Parathyroid adenoma (tissue), 2 donors: ENCODE results near the gene LCOR.

ENCODE experiments used
- H2AFZ ChIP-seq: fragments of 300-600 bp; sonication (generic); one replicate; pipeline ENCODE4 v1.7.0; 2017; ENCODE audit warnings: antibody characterized with exemption, mild to moderate bottlenecking
- H3K27ac ChIP-seq: fragments of 300-600 bp; sonication (generic); one replicate; pipeline ENCODE4 v1.7.0; 2017
- H3K27me3 ChIP-seq: fragments of 300-600 bp; sonication (generic); one replicate; pipeline ENCODE4 v1.7.0; 2017; ENCODE audit warnings: low read length; ENCODE audit not compliant: control insufficient read depth, insufficient read depth
- H3K36me3 ChIP-seq: fragments of 300-600 bp; sonication (generic); one replicate; pipeline ENCODE4 v1.7.0; 2017; ENCODE audit warnings: low read length; ENCODE audit not compliant: control insufficient read depth, insufficient read depth
- H3K4me1 ChIP-seq: fragments of 300-600 bp; sonication (generic); one replicate; pipeline ENCODE4 v1.7.0; 2017; ENCODE audit warnings: control low read depth
- H3K4me2 ChIP-seq: fragments of 300-600 bp; sonication (generic); one replicate; pipeline ENCODE4 v1.7.0; 2017; ENCODE audit warnings: low read length
- H3K4me3 ChIP-seq: fragments of 300-600 bp; sonication (generic); one replicate; pipeline ENCODE4 v1.7.0; 2017; ENCODE audit warnings: low read depth, low read length
- H3K79me2 ChIP-seq: fragments of 300-600 bp; sonication (generic); one replicate; pipeline ENCODE4 v1.7.0; 2017; ENCODE audit warnings: control low read depth
- H3K9ac ChIP-seq: fragments of 300-600 bp; sonication (generic); one replicate; pipeline ENCODE4 v1.7.0; 2017; ENCODE audit warnings: mild to moderate bottlenecking
- H3K9me3 ChIP-seq: fragments of 300-600 bp; sonication (generic); one replicate; pipeline ENCODE4 v1.7.0; 2017; ENCODE audit warnings: low read length; ENCODE audit not compliant: control insufficient read depth
- TF ChIP-seq, protein P1 (sequence below): fragments of 300-600 bp; sonication (generic); IDR thresholded peaks from one replicate; pipeline ENCODE4 v1.7.0; 2017; ENCODE audit warnings: antibody characterized with exemption, mild to moderate bottlenecking
- donor health status: primary hyperparathyroidism.

LCOR gene

DNA sequence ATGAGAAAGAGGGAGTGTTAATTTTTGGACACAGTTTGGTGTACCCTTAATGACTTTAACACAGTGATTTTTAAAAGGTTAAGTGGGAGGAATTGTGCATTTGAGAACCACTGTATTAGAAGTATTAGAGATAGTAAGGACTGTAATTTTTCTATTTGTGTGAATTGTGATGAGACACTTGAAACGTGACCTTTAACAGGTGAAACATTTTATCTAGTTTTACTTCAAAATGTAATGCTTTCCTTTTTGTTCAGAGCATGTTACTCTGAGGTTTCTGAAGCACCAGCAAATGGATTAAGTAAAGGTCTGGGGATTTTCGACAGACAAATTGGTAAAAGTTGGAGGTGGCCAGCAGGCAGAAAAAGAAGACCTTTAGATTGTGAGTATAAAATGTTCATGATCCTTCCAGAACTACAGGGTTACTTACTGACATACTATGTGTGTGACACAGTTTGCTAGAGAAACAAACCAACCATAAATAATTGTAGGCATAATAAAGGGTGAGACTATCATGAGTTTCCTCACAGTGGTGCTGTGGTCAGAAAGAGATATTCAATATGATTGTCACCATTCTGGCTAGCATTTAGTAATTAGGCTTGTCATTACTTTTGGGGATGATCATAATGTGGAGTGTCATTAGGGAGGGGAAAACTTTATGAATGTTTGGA lies 26.1 kb downstream of the LCOR start:
- no peak overlapping the region for H3K4me3 ChIP-seq
- H3K4me1 ChIP-seq, result peaks cover 11% of the 10 kb centered on the region
- no peak overlapping the region for H3K4me2 ChIP-seq
- no peaks in the 10 kb centered on the region for H3K27me3 ChIP-seq
- H3K27ac ChIP-seq, result no peak overlapping the region
- TF ChIP-seq, protein P1, sequence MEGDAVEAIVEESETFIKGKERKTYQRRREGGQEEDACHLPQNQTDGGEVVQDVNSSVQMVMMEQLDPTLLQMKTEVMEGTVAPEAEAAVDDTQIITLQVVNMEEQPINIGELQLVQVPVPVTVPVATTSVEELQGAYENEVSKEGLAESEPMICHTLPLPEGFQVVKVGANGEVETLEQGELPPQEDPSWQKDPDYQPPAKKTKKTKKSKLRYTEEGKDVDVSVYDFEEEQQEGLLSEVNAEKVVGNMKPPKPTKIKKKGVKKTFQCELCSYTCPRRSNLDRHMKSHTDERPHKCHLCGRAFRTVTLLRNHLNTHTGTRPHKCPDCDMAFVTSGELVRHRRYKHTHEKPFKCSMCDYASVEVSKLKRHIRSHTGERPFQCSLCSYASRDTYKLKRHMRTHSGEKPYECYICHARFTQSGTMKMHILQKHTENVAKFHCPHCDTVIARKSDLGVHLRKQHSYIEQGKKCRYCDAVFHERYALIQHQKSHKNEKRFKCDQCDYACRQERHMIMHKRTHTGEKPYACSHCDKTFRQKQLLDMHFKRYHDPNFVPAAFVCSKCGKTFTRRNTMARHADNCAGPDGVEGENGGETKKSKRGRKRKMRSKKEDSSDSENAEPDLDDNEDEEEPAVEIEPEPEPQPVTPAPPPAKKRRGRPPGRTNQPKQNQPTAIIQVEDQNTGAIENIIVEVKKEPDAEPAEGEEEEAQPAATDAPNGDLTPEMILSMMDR, result no peak
- no peak overlapping the region for H3K9ac ChIP-seq
- H2AFZ ChIP-seq, result no peak overlapping the region
- H3K36me3 ChIP-seq, result no peaks in the 10 kb centered on the region
- H3K9me3 ChIP-seq, result no peaks in the 10 kb centered on the region
- peaks cover 50% of the 10 kb centered on the region for H3K79me2 ChIP-seq

DNA sequence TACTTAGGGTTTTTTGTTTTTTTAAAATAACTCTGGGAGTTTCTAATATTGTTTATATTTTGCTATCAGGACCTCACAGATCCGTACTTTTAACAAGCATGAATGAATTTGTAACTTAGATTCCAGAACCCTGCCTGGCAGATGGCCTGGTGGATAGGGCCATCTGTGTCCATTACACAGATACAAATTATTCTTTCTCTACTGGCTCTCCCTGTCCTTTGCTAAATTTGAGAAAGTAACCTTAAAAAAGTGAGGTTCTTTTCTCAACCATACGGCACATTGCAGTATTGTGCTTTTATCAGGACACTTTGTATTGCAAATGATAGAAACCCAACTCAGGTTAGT lies 26.6 kb downstream of the LCOR start:
- Histone ChIP-seq H3K27ac (no peak overlapping the region), H3K4me2 (no peak overlapping the region), H3K9me3 (no peaks in the 10 kb centered on the region), H3K79me2 (peaks cover 50% of the 10 kb centered on the region), H3K27me3 (no peaks in the 10 kb centered on the region), H3K9ac (no peak overlapping the region), H3K4me3 (no peak overlapping the region), H3K36me3 (no peaks in the 10 kb centered on the region), H2AFZ (no peak overlapping the region), H3K4me1 (peaks cover 11% of the 10 kb centered on the region)
- TF ChIP-seq, protein P1, result no peak

DNA sequence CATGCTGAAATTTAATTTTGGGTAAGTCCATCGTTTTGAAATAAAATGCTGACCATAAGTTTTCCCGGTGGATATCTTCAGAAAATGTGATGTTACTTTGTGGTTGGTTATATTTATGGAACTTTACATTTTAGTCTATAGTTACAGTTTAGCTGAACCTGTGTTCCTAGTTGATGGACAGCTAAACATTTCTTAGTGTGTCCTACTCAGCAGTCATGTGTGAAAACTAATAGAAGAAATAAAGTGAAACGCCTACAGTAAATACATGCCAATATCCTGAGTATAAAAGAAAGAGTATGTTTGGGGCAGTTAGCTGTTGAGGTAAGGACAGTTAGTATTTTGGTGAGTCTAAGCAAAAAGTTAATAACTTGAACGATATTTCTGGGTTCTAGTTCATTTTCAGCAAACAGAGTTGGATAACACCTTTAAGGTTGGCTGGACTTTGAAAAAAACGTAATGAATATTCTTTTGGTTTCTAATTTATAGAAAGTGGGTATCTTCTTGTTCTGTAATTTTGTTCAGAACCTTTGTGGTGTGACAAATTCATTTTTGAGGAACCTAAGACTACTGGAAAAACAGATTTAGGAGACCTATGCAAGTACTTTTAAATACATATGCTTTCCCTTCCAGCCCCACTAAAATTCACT lies 28.7 kb downstream of the LCOR start:
- Histone ChIP-seq H3K27me3 (no peaks in the 10 kb centered on the region), H3K36me3 (no peaks in the 10 kb centered on the region), H3K27ac (no peak overlapping the region)

DNA sequence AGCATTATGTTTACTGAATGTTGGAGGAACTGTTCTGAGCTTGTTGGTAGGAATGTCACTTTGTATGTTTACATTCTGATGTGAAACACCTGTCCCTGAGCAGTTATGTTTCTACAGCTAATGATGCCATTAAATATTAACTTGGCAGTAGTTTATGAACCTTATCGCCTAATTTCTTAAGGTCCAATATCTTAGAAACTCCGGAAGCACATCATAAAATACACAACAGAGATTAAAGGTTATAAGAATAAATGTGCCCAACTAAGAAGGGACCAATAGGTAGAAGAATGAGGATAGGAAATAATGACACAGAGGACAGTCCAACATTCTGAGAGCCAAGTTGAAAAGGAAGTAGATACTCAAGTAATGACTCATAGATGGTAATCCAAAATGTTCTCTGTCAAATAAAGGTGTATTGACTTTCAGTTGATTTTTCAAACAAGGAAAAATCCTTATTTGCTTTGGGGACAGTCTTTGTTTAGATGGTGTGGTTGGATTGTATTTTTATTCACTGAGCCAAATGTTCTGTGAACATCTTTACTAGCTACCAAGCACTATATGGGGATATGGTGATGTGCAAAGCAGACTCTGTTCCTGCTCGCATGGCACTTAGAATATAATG lies 31.9 kb downstream of the LCOR start:
- Histone ChIP-seq H3K9me3 (no peaks in the 10 kb centered on the region), H3K27me3 (no peaks in the 10 kb centered on the region), H2AFZ (no peak overlapping the region), H3K36me3 (no peaks in the 10 kb centered on the region), H3K27ac (no peak overlapping the region), H3K9ac (no peak overlapping the region), H3K4me1 (no peaks in the 10 kb centered on the region), H3K4me3 (no peak overlapping the region), H3K4me2 (no peak overlapping the region), H3K79me2 (peaks cover 67% of the 10 kb centered on the region)
- TF ChIP-seq, protein P1, result no peak

More for the DNA sequence above, 28.7 kb downstream of the LCOR start:
- Histone ChIP-seq H2AFZ (no peak overlapping the region), H3K79me2 (peaks cover 51% of the 10 kb centered on the region), H3K4me3 (no peak overlapping the region), H3K9ac (no peak overlapping the region), H3K9me3 (no peaks in the 10 kb centered on the region), H3K4me2 (no peak overlapping the region), H3K4me1 (peaks cover 11% of the 10 kb centered on the region)
- TF ChIP-seq, protein P1, result no peak
